ENCODE data around the gene LCK.

- TF ChIP-seq YY1 (IDR thresholded peaks at IDR 0.05; ENCODE audit: insufficient read depth, insufficient read length) (no peak), SUZ12 (IDR thresholded peaks at IDR 0.05; ENCODE audit: extremely low read depth, insufficient read depth, insufficient read length) (no peak)
Measured at GRCh38 chr1:32334864-32335534, 83.9 kb downstream of the LCK start.
